GM18867 (cell line): ENCODE data around the gene TMEM165.

ENCODE experiments used
- ATAC-seq: cut with Tn5 transposase; IDR thresholded peaks from one replicate; pipeline ENCODE4 v1.9.1; 2021; ENCODE audit warnings: mild to moderate bottlenecking, moderate library complexity; ENCODE audit not compliant: unreplicated experiment

Gene TMEM165

DNA sequence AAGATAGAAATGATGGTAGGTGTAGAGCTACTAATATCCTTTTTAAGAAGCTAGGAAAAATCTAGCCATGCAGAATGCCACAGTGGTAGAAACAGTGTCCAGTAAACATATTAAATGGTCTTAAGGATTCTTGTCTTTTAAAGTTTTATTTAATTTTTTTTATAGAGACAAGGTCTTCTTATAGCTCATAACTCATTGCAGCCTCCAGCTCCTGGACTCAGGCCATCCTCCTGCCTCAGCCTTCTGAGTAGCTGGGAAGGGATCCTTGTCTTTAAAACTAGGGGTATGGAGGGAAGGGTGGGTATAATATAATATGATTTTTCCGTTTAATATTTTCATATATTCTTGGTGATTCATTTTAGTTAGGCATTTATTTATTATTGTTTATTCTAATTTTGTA is 3.8 kb downstream of the TMEM165 start:
- ATAC-seq, result no peak

DNA sequence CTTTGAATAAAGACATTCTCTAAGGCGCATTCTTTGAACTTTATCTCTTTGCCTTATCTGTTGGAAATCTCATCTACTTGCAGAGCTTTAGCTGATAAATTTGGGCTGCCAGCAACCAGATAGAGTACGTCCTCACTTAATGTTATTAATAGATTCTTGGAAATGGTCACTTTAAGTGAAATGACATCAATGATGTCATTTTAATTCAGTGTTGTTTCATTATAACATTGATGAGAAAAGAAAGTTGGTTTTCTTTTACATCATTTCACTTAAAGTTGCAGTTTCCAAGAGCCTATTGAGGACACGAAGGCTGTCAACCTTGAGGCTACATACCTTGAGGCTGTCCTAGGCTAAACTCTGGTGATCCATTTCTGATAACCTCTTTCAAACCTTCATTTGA is 9.3 kb downstream of the TMEM165 start:
- no peak for ATAC-seq

DNA sequence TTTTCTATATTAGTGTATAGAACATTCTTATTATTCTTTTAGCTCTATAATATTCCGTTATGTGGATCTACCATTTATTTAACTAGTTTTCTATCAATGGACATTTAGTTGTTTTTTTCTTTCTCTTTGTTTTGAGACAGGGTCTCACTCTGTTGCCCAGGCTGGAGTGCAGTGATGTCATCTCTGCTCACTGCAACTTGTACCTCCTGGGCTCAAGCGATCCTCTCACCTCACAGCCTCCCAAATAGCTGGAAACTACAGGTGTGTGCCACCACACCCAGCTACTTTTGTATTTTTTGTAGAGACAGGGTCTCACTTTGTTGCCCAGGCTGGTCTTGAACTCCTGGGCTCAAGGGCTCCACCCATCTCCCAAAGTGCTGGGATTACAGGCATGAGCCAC is 10.8 kb downstream of the TMEM165 start:
- no peak for ATAC-seq

DNA sequence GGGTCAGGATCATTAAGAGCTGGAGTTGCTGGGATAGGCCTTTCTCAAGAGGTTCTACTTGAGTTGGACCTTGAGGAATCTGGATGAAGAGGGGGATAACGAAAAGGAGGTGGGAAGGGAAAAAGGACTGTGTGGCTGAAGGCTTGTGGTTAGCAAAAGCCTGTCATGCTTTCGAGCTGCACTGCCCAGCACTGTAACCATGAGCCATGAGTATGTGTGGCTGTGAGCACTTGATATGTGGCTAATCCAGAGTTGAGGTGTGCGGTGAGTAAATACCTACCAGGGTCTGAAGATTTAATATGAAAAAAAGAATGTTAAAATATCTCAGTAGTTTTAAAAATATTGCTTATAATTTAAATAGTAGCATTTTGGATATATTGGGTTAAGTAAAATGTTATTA is 11.4 kb downstream of the TMEM165 start:
- ATAC-seq, result no peak

DNA sequence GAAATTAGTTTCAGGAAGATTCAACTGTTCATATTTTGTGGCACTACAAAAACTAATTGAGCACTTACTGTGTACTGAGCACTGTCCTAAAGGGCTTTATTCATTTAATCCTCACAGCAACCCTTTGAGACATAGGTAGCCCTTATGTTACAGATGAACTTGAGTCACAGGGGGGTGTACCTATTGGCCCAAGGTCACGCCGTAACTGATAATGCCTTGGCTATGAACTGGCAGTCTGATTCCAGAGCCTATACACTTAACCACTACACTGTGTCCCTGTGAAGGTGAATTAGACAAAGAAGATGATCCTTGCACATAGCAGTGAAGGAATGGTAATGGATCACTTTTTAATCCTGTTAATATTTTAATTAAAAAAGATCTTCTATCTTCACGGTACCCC is 12.0 kb downstream of the TMEM165 start:
- no peak for ATAC-seq

DNA sequence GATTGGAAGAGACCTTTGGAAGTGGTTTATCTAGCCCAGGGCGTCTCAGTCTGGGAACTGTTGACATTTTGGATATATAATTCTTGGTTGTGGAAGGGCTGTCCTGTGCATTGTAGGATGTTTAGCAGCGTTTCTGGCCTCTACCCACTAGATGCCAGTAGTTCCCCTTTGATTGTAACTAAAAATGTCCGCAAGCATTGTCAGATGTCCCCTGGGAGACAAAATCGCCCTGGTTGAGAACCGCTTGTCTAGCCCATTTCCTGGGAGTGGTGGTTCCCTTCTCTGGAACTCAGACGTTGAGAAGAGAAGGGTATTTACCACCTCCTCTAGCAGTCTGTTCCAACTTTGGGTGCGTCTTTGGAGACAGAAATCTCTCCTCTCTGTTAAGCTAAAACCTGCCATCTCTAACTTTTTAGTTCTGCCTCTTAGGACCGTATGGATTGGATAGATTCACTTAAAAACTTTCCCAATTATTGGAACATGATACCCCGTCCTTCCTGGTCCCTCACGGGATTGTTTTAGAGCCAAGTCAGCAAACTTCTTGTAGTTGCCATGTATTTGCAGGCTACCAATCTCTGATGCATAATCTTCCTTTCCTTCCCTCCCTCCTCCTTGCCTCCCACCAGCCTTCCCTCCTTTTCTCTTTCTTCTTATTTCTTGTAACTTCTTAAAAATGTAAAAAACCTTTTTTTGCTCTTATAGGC is 13.9 kb downstream of the TMEM165 start:
- ATAC-seq, result peak; percentile 60

DNA sequence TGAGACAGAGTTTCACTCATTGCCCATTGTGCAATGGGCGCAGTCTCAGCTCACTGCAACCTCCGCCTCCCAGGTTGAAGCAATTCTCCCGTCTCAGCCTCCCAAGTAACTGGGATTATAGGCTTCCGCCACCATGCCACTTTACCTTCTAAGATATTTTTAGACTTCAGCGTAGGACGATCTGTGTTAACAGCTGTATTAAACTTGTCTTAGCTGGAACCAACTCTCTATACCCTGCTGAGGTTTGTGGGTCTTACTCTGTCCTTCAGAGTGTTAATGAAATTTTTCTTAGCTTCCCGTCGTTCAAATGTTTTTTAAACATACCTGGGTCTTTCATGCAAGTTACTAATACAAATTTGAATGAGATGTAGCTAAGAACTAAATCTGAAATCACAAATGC is 14.7 kb downstream of the TMEM165 start:
- no peak for ATAC-seq

DNA sequence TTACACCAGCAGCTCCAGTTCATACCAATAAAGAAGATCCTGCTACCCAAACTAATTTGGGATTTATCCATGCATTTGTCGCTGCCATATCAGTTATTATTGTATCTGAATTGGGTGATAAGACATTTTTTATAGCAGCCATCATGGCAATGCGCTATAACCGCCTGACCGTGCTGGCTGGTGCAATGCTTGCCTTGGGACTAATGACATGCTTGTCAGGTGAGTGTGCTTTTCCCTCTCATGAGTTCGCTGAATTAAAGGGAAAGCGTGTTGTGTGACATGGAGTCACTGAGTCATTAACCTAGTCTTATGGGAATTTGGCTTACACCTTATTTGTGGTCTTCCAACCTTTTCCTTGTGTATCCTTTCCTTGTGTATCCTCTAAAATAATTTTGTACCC is 15.9 kb downstream of the TMEM165 start:
- no peak for ATAC-seq

DNA sequence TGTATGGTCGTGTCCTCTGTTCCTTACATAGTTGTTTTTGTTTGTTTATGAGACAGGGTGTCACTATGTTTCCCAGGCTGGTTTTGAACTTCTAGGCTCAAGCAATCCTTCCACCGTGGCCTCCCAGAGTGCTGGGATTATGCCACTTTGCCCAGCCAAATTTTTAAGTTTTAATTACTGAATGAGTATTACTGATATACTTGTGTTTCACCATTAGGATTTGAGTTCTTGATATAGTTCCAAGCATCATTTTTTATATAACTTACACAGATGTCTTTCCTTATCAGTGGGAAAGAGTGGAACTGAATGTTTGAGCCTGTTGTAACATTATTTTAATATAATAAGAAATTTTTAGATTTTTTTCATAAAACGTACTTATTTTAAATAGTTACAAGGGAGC is 20.4 kb downstream of the TMEM165 start:
- no peak for ATAC-seq

DNA sequence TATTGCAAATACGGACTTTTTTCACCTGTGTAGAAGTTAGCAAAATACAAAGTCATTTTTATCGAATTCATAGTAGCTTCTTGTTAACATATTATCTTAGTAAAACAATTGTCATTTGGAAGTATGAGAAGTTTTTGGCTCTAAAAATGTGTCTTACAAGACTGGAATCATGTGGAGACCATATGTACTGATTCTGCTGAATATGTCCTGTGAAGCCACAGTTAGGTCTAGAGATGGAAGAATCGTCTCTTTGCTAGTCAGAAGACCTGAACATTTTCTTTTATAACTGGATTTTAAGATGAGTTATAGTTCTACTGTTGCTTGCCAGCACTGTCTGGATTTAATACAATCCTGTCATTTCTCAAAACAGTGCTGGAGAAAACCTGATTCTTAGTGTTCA is 29.0 kb downstream of the TMEM165 start:
- no peak for ATAC-seq

DNA sequence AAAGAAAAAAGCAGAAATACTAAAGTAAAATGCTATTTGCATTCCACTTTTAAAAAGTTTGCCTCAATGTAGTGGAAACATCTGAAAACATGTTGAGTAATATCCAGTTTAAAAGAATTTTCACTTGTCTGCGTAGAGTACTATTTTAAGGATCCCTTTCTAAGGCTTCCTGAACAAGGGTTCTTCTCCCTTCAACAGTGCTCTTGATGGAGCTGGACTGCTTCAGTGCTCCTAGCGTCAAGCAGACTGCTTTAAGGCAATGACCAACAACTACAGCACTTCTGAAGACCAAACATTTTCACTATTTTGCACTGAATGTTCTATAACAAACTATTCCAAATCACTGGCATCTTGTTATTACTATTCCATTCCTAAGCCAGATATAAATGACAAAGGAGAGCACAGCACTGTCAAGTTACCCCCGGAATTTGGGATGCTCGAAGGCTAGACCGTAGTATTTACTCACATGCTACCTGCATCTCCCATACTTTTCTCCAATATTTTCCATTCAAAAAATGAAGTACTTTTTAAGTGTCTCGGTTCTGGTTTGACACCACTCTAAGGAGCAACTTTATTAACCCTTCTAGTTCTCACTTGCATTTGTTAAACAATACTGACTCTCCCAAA is 36.1 kb downstream of the TMEM165 start:
- no peak for ATAC-seq

DNA sequence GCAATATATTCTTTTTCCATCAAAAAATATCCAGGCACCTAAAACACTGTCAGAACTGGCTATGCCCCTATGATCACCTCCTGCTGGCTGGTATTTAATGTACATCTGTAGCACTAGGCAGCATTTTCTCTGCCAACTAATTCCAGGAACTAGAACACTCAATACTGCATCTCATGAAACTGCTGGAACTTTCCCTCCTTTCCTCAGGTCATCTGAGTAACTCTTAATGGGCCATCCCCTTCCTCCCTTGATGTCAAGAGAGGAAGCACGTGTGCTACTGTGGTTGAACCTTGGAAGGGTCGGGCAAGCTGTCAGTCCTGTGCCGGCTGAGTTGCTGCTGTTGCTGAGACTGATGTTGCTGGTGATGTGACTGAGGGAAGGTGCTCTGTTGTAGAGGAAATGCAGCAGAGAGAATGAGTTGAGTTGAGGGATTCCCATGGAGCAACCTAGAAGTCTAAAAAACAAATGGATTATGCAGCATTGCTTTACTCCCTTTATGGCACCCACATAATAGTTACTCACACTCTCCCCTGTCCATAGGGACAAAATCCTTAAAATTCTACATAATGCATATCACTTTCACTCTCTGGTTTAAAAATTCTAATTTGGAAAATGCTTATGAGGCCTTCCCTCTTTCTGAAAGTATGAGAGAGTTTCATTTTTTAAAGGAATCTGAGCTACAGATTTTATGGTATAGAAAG is 39.5 kb downstream of the TMEM165 start:
- ATAC-seq, result peak; percentile 60

DNA sequence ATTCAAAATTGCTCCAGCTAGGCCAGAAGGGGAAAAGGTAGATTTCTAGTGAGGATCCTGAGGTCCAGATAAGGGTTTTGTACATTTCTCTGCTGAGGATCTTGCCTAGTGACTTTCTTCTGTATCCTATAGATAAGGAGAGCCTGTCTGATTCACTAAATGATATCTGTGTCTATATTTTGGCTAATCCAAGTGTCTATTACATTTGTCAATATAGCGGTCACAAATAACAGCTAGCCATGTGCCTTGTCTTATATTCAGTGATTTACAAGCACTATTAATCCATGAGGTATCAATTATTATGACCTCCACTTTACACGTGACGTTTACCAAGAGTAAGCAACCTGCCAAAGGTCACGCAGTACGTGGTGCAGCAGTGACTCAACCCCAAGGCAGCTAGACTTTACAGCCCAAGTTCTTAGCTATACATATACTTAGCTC is 41.6 kb downstream of the TMEM165 start:
- no peak for ATAC-seq

DNA sequence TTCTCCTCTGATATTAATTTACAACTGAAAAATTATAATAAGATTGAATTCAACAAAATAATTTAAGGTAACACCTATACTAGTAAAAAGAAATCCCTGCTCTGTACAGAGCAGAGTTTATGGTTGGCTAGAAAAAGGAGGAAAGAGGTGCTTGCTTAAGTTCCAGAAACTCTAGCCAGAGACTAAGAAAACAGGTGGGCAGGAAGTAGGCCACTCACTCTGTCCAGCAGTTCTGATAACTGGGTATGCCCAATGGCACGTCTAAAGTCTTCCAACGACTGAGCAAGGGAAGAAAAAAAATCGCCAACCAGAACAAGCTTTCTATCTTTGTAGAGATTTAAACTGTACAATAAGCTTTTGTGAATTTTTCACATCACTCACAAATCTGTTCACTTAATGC is 42.1 kb downstream of the TMEM165 start:
- no peak for ATAC-seq

DNA sequence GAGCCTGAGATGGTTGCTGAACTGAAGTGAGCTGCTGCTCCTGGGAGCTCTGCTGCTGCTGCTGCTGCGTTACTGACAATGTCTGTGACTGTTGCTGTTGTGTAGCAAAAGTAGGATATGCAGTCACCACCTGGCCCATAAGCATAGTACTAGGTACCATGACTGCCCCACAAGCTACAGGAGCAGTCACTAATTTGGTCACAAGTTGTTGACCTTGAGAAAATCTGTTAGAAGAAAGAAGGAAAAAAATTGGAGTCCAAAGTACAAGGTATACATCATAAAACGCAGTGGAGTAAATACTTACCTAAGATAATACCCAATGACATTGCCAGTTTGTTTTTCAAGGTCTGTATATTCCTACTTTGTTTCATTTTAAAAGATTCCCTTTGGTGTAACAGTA is 42.6 kb downstream of the TMEM165 start:
- no peak for ATAC-seq

DNA sequence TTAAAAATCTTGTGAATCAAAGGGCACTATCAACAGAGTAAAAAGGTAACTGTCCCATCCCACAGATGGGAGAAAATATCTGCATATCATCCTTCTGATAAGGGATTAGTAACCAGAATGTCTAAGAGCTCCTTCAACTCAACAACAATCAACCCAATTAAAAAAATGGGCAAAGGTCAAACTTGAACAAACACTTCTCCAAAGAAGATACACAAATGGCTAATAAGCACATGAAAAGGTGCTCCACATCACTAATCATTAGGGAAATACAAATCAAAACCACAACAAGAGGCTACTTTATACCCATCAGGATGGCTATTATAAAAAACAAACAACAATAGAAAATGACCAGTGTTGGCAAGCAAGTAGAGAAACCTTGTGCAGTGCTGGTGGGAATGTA is 43.3 kb downstream of the TMEM165 start:
- ATAC-seq, result no peak

DNA sequence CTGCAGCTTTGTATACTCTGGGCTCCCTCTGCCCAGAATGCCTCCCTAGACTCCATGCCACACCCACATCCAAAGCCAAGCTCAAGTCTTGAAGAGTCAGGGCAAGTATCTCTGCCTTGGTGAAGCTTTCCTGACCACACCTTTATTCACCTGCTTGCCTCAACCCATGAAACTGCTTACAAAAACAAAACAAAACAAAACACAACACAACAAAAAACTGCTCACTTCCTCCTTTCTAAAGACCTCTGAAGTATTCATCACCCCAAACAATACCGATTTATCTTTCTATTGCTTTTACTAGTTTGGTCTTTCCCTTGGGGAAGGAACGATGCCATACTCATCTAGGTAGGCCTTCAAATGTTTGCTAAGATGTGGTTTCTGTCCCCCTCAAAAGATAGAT is 45.0 kb downstream of the TMEM165 start:
- ATAC-seq, result peak; percentile 51

DNA sequence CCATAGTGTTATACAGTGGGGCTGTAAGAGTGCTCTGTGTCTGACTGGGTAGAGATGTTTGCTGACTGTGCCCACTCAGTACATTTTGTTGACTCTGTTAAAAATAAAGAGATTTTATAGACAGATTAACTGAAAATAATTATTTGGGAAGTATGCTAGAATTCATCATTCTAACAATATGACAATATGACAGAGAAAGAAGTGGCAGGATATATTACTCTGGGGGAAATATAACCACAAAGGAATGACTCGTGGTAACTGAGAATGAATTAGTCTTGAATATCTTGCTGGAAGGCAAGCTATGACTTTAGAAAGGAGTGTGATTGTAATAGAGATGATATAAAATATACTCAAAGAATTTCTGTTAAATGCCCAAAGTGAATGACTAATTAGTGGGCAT is 46.8 kb downstream of the TMEM165 start:
- ATAC-seq, result no peak

DNA sequence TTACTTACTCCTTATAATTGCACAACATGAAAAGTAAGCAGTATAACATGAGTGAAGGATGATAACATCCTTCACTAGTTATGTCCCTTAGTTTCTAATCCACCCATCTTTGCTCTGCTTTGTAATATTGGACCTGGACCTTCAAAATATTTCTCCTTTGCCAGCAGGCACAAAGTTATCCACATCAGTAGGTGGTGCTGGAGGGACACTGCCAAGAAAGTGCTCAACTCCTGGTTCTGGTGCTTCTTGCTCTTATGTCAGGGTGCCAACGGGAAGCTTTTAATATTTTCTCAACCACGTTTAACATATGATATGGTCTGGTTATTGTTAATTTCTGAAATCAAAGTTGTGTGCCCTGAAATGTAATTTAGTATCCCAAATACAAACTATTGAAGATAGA is 49.1 kb downstream of the TMEM165 start:
- no peak for ATAC-seq

DNA sequence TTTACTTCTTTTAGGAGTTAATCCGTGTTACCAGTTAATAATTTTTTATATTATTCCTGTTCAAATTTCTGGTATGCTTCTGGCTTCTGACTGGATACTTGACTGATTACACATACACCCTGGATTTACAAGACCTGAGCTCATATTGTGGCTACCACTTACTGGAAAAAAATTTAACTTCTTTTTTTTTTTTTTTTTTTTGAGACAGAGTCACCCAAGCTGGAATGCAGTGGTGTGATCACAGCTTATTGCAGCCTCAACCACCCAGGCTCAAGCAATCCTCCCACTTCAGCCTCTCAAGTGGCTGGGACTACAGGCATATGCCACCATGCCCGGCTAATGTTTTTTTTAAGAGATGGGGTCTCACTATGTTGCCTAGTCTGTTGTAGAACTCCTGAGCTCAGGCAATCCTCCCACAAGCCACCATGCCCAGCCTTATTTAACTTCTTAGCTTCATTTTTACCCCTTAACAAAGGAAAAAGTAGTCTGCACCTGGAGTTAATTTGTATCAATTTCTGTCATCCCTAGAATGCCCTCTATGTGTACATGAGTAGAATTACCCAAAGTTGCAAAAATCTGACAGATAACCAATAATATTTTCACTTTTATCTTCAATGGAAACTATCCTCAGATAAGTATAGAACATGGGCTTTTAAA is 50.3 kb downstream of the TMEM165 start:
- ATAC-seq, result no peak

DNA sequence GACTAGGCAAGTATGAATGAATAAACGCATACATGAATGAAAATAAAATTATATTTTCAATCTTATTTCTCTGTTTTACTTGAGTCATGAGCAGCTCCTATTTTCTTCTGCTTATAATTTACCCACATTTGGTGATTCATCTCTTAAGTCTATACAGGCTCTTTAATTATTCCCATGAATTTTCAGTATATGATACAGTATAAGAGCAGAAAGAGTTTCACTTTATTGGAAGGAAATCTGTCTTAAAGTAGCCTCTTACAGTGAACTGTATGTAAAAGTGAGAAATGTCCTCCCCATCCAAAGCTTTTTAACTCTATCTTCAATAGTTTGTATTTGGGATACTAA is 50.8 kb downstream of the TMEM165 start:
- no peak for ATAC-seq
